Caki2 (cell line): ENCODE measurements around the gene EVC2. TPM values are rescaled to one million over a fixed set of nuclear protein-coding genes. Genes with fewer than 3 reads are reported as not detected.

ENCODE experiments used
- DNase-seq: peaks from one replicate; pipeline ENCODE4 v3.0.0-alpha.2; 2015; ENCODE audit warnings: low read depth
- in situ Hi-C: cut with HindIII; loops from 2 replicates; pipeline ENCODE4 v1.10.0; 2016; ENCODE audit warnings: low sequenced_read_pairs, low pct_unique_long_range_greater_than_20kb, mixed read lengths
- total RNA-seq: library from RNA; depleted of rRNA; stranded (reverse); fragments of >200 nt; shearing (Covaris generic); gene quantifications from 2 replicates; pipeline ENCODE4 v1.2.3, GENCODE V29; 2014; ENCODE audit warnings: low replicate concordance

Gene EVC2
- total RNA-seq, 1 experiment from 2014 or later: not detected

- in situ Hi-C loops: no loop called here
- no peak for DNase-seq
Observed at GRCh38 chr4:5701971-5702370, 6.4 kb downstream of the EVC2 start.

GRCh38 chr4:5700459-5700858 lies 7.9 kb downstream of the EVC2 start:
- in situ Hi-C loops: no loop called here
- no peak for DNase-seq

- in situ Hi-C loops: no loop called here
- no peak for DNase-seq
Observed at GRCh38 chr4:5696341-5696740, 12.0 kb downstream of the EVC2 start.

- DNase-seq: no peak
- in situ Hi-C loops: no loop called here
Observed at GRCh38 chr4:5693871-5694270, 14.5 kb downstream of the EVC2 start.

GRCh38 chr4:5691491-5692132 lies 16.7 kb downstream of the EVC2 start:
- in situ Hi-C loops: no loop called here
- DNase-seq: no peak

GRCh38 chr4:5689065-5689464 lies 19.3 kb downstream of the EVC2 start:
- in situ Hi-C loops: no loop called here
- DNase-seq: no peak

GRCh38 chr4:5686338-5686737 lies 22.0 kb downstream of the EVC2 start:
- no peak for DNase-seq
- in situ Hi-C loops: no loop called here

DNA sequence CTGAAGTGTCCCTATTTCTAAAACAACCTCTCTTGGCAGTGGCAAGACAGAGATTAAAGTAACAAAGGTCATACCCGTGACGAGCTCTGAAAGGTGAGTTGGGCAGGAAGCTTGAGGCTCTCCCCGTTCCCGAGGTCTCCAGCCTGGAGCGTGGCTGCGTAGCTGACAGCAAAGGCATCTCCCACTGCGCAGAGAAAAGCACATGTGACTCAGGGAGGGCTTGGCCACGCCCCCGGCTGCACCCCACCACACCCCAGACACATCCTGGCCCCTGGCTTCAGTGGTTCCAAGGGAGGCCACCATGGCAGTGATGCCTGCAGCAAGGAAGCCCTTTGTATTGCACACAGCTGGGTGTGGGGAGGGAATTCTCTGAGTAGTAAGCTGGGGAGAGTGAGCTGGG lies 23.1 kb downstream of the EVC2 start:
- in situ Hi-C loops: no loop called here
- DNase-seq: no peak

- DNase-seq: no peak
- in situ Hi-C loops: no loop called here
Observed at GRCh38 chr4:5683566-5683965, 24.8 kb downstream of the EVC2 start.

GRCh38 chr4:5678977-5679376 lies 29.4 kb downstream of the EVC2 start:
- in situ Hi-C loops: no loop called here
- no peak for DNase-seq

- in situ Hi-C loops: no loop called here
- DNase-seq: no peak
Observed at GRCh38 chr4:5676763-5677162, 31.6 kb downstream of the EVC2 start.

DNA sequence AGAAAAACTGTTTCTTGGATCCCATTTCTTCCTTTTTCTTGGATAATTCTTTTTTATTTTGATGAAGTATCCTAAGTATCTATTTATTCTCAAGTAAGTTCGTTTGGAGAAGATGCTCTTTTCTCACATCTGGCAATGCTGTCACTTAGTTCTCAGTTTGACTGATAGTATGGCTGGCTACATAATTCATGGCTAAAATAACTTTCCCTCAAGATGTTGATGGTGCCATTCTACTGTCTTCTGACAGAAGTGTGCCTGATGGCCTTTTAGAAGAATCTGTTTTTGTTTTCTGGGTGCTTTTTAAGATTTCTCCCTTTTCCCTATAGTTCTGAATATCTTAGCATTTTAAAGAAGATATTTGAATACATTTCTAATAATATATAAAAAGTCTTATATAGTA lies 41.6 kb downstream of the EVC2 start:
- no peak for DNase-seq
- in situ Hi-C loops: no loop called here

- in situ Hi-C loops: no loop called here
- no peak for DNase-seq
Observed at GRCh38 chr4:5664778-5665177, 43.6 kb downstream of the EVC2 start.

GRCh38 chr4:5662555-5662954 lies 45.8 kb downstream of the EVC2 start:
- DNase-seq: no peak
- in situ Hi-C loops: no loop called here

DNA sequence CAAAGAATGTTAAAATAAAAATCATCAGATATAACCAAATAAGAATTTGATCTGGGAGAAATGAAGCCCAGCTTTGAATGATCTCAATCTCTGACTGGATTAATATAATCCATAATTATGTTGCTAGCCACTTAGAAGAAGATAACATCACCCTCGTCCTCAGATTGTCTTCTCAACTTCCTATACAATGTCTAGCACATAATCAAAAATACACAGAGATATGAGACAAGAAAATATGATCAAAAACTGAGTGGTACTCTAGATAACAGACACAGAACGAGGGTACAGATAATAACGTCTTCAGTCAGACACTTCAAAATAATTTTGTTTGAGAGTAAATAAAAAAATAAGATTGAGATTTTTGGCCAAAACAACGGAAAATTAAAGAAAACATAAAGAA lies 47.1 kb downstream of the EVC2 start:
- in situ Hi-C loops: no loop called here

GRCh38 chr4:5660185-5660584 lies 48.2 kb downstream of the EVC2 start:
- no peak for DNase-seq
- in situ Hi-C loops: no loop called here

More for the DNA sequence above, 47.1 kb downstream of the EVC2 start:
- DNase-seq: no peak

DNA sequence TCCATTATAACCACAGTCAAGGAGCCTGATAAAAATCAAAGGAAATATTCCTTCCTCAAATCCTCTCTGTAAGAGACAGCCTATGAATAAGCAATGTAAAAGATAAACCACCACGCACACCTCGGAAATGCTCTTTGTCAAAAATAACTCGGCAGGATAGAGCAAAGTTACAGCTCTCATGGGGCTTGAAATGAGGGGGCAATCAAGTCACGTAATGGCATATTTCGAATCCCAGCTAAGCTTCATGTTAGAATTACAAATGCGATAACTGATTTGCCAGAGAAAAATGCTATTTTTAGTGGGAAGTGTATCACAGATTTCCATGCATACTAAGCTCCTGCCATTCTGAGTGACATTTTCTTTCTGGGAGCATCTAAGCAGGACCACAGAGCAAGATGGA lies 49.4 kb downstream of the EVC2 start:
- DNase-seq: no peak
- in situ Hi-C loops: no loop called here

GRCh38 chr4:5656415-5656814 lies 51.9 kb downstream of the EVC2 start:
- in situ Hi-C loops: no loop called here
- DNase-seq: no peak

DNA sequence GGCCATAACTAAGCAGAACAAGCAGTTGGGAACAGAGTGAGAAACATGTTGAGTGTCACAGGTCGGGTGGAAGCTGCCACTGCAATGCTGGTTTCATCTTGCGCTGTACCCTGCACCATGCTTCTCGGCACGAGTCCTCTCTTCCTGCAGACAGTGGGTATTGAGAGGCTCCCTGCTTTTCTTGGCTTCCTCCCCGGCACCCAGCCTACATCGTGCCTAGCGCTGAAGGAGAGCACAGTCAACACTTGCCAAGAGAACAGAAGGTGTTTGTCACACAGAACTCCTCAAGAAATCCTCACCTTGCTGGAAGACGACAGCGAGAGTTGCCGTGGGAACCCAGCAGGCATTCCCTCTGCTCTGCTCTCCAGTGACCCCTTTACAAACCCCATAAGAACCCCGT lies 53.6 kb downstream of the EVC2 start:
- in situ Hi-C loops: no loop called here
- no peak for DNase-seq

DNA sequence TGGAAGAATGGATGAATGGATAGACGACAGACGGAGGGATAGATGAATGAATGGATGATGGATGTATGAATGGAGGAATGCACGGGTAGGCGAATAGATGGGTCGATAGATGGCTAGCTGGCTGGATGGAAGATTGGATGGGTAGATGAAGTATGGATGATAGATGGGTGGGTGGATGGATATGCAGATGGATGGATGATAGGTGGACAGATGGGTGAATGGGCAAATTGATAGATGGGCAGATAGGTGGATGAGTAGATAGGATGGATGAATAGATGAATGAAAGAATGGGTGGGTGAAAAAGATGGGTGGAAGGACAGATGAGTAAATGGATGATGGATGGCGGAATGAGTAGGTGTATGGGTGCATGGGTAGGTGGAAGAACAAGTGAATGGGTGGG lies 57.3 kb downstream of the EVC2 start:
- in situ Hi-C loops: no loop called here
- no peak for DNase-seq

GRCh38 chr4:5650040-5650439 lies 58.3 kb downstream of the EVC2 start:
- in situ Hi-C loops: no loop called here
- no peak for DNase-seq
